Measurements from ENCODE around the gene LRIG3. TPM values are rescaled to one million over a fixed set of nuclear protein-coding genes. Genes with fewer than 3 reads are reported as not detected.
"Not testable (repeated sequence)": the region's sequence is repeated elsewhere in the genome, so short reads cannot be mapped to it uniquely, and the experiment has no call there.

LRIG3 gene
- polyA plus RNA-seq, 3 donors = not detected

DNA sequence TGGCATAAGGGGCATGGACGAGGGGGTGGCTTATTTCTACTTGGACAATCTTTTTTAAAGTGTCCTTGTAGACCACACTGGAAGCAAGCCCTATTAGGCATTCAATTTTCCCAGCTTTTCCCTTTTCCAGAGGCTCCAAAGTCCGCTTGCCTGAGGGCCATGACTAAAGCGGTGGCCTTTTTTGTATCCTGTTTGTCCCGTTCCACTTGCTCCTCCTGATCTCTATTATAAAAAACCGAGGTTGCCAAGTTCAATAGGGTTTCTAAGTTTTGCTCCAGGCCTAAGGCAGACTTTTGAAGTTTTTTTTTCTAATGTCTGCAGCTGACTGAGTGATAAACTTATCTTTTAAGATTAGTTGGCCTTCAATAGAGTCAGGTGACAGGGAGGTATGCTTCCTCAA is 64.7 kb downstream of the LRIG3 start:
- intact Hi-C loops (cut with micrococcal nuclease); H3K9ac ChIP-seq (ENCODE audit: insufficient read depth, low read length, poor library complexity, severe bottlenecking); H3K4me2 ChIP-seq (replicated peaks; ENCODE audit: extremely low read depth, low read length, poor library complexity, severe bottlenecking); H3K4me3 Mint-ChIP-seq; H3K27ac ChIP-seq (ENCODE audit: low read depth in 1 of 2, low read length in 2 of 2); H3K4me3 ChIP-seq (replicated peaks in 1 of 3; ENCODE audit: low read depth in 2 of 3, low read length in 3 of 3); H3K36me3 Mint-ChIP-seq; H3K27ac Mint-ChIP-seq; H3K27me3 ChIP-seq (ENCODE audit: control insufficient read depth in 2 of 2, insufficient read depth in 2 of 2, low read length in 2 of 2); H3K79me2 ChIP-seq (ENCODE audit: insufficient read depth, low read length); H3K27me3 Mint-ChIP-seq (ENCODE audit: low read depth in 3 of 3); H3K4me1 Mint-ChIP-seq; H4K20me1 ChIP-seq (ENCODE audit: insufficient read depth, low read length); DNase-seq; H3K4me1 ChIP-seq (ENCODE audit: control insufficient read depth in 1 of 2, insufficient read depth in 2 of 2, low read length in 2 of 2); H3K36me3 ChIP-seq (replicated peaks in 1 of 2; ENCODE audit: control insufficient read depth in 1 of 2, insufficient read depth in 2 of 2, low read length in 2 of 2); H2AFZ ChIP-seq (ENCODE audit: insufficient read depth, low read depth, low read length, poor library complexity, severe bottlenecking): not testable (repeated sequence)
- peaks cover 14 to 50% (median 26%) of the 10 kb centered on the region in 7 donors for H3K9me3 Mint-ChIP-seq
- peaks cover 15 to 26% of the 10 kb centered on the region in 2 donors for H3K9me3 ChIP-seq (replicated peaks in 1 of 2; ENCODE audit: control insufficient read depth in 1 of 2, insufficient read depth in 1 of 2, low read length in 2 of 2)
- 58% methylated on average over 2 of the region's 5 CpGs for WGBS (ENCODE audit: insufficient coverage)

DNA sequence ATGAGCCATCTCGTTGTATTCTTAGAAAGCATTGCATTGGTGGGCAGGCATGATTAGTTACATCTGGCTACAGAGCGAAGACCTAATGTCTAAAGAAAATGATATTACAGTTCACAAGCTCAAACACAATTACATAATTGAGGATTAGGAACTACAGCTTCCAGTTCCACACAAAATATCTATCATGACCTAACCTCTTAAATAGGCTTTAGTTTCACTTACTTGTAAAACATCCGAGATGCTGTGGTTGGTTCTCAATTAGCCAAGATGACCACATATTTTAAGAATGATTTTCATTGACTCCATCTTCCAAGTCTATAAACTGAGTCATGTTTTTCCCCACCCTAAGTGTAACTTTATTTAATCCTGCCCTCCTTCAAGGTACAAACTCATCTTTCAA is 69.5 kb downstream of the LRIG3 start:
- H3K9me3 Mint-ChIP-seq = peaks cover 7 to 21% (median 11%) of the 10 kb centered on the region in 7 donors
- H3K79me2 ChIP-seq (ENCODE audit: insufficient read depth, low read length) = no peaks in the 10 kb centered on the region

More for the DNA sequence above, 69.5 kb downstream of the LRIG3 start:
- H3K36me3 ChIP-seq (replicated peaks in 1 of 2; ENCODE audit: control insufficient read depth in 1 of 2, insufficient read depth in 2 of 2, low read length in 2 of 2) = no peaks in the 10 kb centered on the region
- H3K4me2 ChIP-seq (replicated peaks; ENCODE audit: extremely low read depth, low read length, poor library complexity, severe bottlenecking) = no peak overlapping the region
- Mint-ChIP-seq H3K4me1 (no peaks in the 10 kb centered on the region), H3K27me3 (ENCODE audit: low read depth in 3 of 3) (peaks cover 0 to 2% (median 1%) of the 10 kb centered on the region in 3 donors), H3K36me3 (no peaks in the 10 kb centered on the region), H3K4me3 (no peak overlapping the region), H3K27ac (no peak overlapping the region)
- no peaks in the 10 kb centered on the region for H3K27me3 ChIP-seq (ENCODE audit: control insufficient read depth in 2 of 2, insufficient read depth in 2 of 2, low read length in 2 of 2)
- H4K20me1 ChIP-seq (ENCODE audit: insufficient read depth, low read length) = no peaks in the 10 kb centered on the region
- no peak overlapping the region for H3K27ac ChIP-seq (ENCODE audit: low read depth in 1 of 2, low read length in 2 of 2)
- 100% methylated on average over 1 of the region's 3 CpGs for WGBS (ENCODE audit: insufficient coverage)
- intact Hi-C loops (cut with micrococcal nuclease) = no loop called here
- H2AFZ ChIP-seq (ENCODE audit: insufficient read depth, low read depth, low read length, poor library complexity, severe bottlenecking) = no peak overlapping the region
- H3K9me3 ChIP-seq (replicated peaks in 1 of 2; ENCODE audit: control insufficient read depth in 1 of 2, insufficient read depth in 1 of 2, low read length in 2 of 2) = peaks cover 7 to 9% of the 10 kb centered on the region in 2 donors
- TF ChIP-seq, protein P1, sequence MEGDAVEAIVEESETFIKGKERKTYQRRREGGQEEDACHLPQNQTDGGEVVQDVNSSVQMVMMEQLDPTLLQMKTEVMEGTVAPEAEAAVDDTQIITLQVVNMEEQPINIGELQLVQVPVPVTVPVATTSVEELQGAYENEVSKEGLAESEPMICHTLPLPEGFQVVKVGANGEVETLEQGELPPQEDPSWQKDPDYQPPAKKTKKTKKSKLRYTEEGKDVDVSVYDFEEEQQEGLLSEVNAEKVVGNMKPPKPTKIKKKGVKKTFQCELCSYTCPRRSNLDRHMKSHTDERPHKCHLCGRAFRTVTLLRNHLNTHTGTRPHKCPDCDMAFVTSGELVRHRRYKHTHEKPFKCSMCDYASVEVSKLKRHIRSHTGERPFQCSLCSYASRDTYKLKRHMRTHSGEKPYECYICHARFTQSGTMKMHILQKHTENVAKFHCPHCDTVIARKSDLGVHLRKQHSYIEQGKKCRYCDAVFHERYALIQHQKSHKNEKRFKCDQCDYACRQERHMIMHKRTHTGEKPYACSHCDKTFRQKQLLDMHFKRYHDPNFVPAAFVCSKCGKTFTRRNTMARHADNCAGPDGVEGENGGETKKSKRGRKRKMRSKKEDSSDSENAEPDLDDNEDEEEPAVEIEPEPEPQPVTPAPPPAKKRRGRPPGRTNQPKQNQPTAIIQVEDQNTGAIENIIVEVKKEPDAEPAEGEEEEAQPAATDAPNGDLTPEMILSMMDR (IDR thresholded peaks at IDR 0.05) = no peak
- H3K4me3 ChIP-seq (replicated peaks in 1 of 3; ENCODE audit: low read depth in 2 of 3, low read length in 3 of 3) = no peak overlapping the region
- no peak for DNase-seq
- no peaks in the 10 kb centered on the region for H3K4me1 ChIP-seq (ENCODE audit: control insufficient read depth in 1 of 2, insufficient read depth in 2 of 2, low read length in 2 of 2)
- H3K9ac ChIP-seq (ENCODE audit: insufficient read depth, low read length, poor library complexity, severe bottlenecking) = no peak overlapping the region
